Measurements from ENCODE around the gene ISM2. TPM values are rescaled to one million over a fixed set of nuclear protein-coding genes. Genes with fewer than 3 reads are reported as not detected.

Gene ISM2
- total and polyA plus RNA-seq, 10 of the 15 experiments (the other 5 are each of a cell fraction or from before 2014, with no cell fraction given): 0.03 TPM; not detected in 9

DNA sequence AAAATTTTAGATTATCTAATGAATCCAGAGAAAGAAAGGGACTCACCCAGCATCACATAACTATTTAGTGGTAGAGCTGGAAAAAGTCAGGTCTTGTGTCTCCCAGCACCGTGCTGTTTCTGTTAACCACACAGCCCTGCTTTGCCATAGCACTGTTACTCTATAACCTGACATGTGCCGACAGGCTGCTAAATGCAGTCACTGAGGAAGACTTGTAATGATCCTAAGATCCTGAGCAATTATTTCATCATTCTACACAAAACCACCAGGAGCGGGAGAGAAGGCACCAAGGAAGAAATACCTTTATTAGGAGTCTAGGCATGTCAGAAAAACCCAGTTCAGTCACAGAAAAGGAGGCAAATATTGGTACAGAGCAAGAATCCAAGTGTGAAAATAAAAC lies 72.2 kb downstream of the ISM2 start (continued):
- TF ChIP-seq, protein P1, sequence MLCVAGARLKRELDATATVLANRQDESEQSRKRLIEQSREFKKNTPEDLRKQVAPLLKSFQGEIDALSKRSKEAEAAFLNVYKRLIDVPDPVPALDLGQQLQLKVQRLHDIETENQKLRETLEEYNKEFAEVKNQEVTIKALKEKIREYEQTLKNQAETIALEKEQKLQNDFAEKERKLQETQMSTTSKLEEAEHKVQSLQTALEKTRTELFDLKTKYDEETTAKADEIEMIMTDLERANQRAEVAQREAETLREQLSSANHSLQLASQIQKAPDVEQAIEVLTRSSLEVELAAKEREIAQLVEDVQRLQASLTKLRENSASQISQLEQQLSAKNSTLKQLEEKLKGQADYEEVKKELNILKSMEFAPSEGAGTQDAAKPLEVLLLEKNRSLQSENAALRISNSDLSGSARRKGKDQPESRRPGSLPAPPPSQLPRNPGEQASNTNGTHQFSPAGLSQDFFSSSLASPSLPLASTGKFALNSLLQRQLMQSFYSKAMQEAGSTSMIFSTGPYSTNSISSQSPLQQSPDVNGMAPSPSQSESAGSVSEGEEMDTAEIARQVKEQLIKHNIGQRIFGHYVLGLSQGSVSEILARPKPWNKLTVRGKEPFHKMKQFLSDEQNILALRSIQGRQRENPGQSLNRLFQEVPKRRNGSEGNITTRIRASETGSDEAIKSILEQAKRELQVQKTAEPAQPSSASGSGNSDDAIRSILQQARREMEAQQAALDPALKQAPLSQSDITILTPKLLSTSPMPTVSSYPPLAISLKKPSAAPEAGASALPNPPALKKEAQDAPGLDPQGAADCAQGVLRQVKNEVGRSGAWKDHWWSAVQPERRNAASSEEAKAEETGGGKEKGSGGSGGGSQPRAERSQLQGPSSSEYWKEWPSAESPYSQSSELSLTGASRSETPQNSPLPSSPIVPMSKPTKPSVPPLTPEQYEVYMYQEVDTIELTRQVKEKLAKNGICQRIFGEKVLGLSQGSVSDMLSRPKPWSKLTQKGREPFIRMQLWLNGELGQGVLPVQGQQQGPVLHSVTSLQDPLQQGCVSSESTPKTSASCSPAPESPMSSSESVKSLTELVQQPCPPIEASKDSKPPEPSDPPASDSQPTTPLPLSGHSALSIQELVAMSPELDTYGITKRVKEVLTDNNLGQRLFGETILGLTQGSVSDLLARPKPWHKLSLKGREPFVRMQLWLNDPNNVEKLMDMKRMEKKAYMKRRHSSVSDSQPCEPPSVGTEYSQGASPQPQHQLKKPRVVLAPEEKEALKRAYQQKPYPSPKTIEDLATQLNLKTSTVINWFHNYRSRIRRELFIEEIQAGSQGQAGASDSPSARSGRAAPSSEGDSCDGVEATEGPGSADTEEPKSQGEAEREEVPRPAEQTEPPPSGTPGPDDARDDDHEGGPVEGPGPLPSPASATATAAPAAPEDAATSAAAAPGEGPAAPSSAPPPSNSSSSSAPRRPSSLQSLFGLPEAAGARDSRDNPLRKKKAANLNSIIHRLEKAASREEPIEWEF (IDR thresholded peaks at IDR 0.05; ENCODE audit: insufficient replicate concordance, low read depth, low read length): no peak

DNA sequence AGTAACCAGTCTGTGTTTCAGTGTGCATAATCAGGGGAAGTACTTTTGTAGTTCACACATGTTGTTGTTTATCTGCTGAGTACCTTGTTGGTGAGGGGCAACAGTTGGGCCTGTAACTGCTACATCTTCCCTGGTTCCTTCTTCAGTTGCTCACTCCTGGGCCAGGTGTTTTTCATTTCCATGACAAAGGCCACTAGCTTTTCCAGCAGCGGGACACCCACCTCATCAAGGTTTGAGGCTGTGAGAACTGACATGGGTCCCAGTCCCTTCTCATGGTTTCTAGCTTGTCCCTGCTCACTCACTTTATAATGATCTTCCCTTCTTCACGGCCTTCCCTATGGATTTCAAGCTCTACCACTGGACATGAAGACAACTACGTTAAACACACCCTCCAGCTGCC lies 73.8 kb downstream of the ISM2 start:
- Histone ChIP-seq H3K36me3 (ENCODE audit: control insufficient read depth in 2 of 2, insufficient read depth in 2 of 2, low read length in 1 of 2) (peaks cover 7 to 35% of the 10 kb centered on the region in 2 experiments), H2AFZ (ENCODE audit: control insufficient read depth, low read depth, low read length) (no peak overlapping the region), H3K4me1 (ENCODE audit: control insufficient read depth, insufficient read depth, low read length) (no peaks in the 10 kb centered on the region), H3K4me3 (no peak overlapping the region), H3K27me3 (replicated peaks in 1 of 2; ENCODE audit: control insufficient read depth in 2 of 2, insufficient read depth in 2 of 2, low read length in 1 of 2) (no peaks in the 10 kb centered on the region), H3K9ac (ENCODE audit: control insufficient read depth, insufficient read depth, low read length) (no peak overlapping the region), H4K20me1 (ENCODE audit: control insufficient read depth, insufficient read depth) (no peaks in the 10 kb centered on the region), H3K4me2 (ENCODE audit: control insufficient read depth, insufficient read depth) (no peak overlapping the region), H3K9me3 (replicated peaks; ENCODE audit: control insufficient read depth, insufficient read depth, low read length) (no peaks in the 10 kb centered on the region; the same call in 2 of the 3 replicates), H3K79me2 (ENCODE audit: control insufficient read depth, insufficient read depth, low read length) (no peaks in the 10 kb centered on the region), H3K27ac (ENCODE audit: control insufficient read depth, insufficient read depth) (no peak overlapping the region)
- 98% methylated on average over 3 of the region's 3 CpGs for WGBS (ENCODE audit: insufficient coverage, insufficient replicate concordance, low lambda C conversion rate, missing lambda C conversion rate)
- TF ChIP-seq SMAD5 (IDR thresholded peaks at IDR 0.05; ENCODE audit: low read depth) (no peak), SMC3 (IDR thresholded peaks at IDR 0.05; ENCODE audit: borderline replicate concordance, low read length) (no peak), TARDBP (IDR thresholded peaks at IDR 0.05; ENCODE audit: borderline replicate concordance) (no peak), HDAC2 (IDR thresholded peaks at IDR 0.05) (no peak)
- TF ChIP-seq, protein P2, sequence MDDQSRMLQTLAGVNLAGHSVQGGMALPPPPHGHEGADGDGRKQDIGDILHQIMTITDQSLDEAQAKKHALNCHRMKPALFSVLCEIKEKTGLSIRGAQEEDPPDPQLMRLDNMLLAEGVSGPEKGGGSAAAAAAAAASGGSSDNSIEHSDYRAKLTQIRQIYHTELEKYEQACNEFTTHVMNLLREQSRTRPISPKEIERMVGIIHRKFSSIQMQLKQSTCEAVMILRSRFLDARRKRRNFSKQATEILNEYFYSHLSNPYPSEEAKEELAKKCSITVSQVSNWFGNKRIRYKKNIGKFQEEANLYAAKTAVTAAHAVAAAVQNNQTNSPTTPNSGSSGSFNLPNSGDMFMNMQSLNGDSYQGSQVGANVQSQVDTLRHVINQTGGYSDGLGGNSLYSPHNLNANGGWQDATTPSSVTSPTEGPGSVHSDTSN (IDR thresholded peaks at IDR 0.05; ENCODE audit: insufficient replicate concordance, low read depth, low read length): no peak
- no TSS peak for BruUV-seq (replicated peaks)
- no peak for FAIRE-seq
- in situ Hi-C loops (cut with MboI) (no loop called here), intact Hi-C loops (cut with micrococcal nuclease; ENCODE audit: unreplicated experiment) (no loop called here)
- ChIA-PET SMC1A (ENCODE audit: uncharacterized antibody, unreplicated experiment) (interaction anchor here (0.7 kb wide), 1 partner anchor 118 kb away, joined by 3 read pairs; no protein-coding TSS in a partner anchor), RAD21 (ENCODE audit: unreplicated experiment) (no interaction called here), CTCF (no interaction called here), POLR2A (no interaction called here)
- DNase-seq (ENCODE audit: low read depth, low spot score): no peak
- no peak for ATAC-seq

Small RNA genes lying within 50 kb of the gene (small RNA-seq; reads per million reads assigned to genes)
- gene RF00404 (not detected), gene RN7SL587P (not detected)

Other genes starting within 250 kb of the ISM2 start
Only the 7 nearest of the 11 such genes appear.
- gene GSTZ1, start 177.8 kb downstream of the ISM2 start, total RNA-seq (2014; rRNA removed): 33.4 and 38.7 TPM in 2 replicates
- gene GSTZ1, start 177.8 kb downstream of the ISM2 start, total RNA-seq (2014; rRNA removed; fragmentation: Illumina TruSeq; extraction: Trizol): 33.3 and 33.7 TPM in 2 replicates
- 24.9 and 26.9 TPM in 2 replicates for gene GSTZ1, start 177.8 kb downstream of the ISM2 start, total RNA-seq (2021)
- gene GSTZ1, start 177.8 kb downstream of the ISM2 start, polyA plus RNA-seq (2011; rRNA removed): 8.6 and 21.4 TPM in 2 replicates
- 25.5 and 34.7 TPM in 2 replicates for gene GSTZ1, start 177.8 kb downstream of the ISM2 start, polyA plus RNA-seq (2014; fragmentation: Illumina TruSeq; extraction: Trizol)
- 10 to 100 TPM; 17.9 to 25.4 TPM for gene GSTZ1, start 177.8 kb downstream of the ISM2 start, polyA plus RNA-seq (2014; fragmentation: Nextera tagmentation; extraction: Ambion mirVana)
- 28.3 and 30.5 TPM in 2 replicates for gene GSTZ1, start 177.8 kb downstream of the ISM2 start, polyA plus RNA-seq (2014; rRNA removed)
- 10 to 100 TPM; 27.4 to 33.5 TPM for gene GSTZ1, start 177.8 kb downstream of the ISM2 start, polyA plus RNA-seq (2016; fragmentation: Nextera tagmentation; extraction: Ambion mirVana)
- 29.7 and 36.2 TPM in 2 replicates for gene TMED8, start 121.7 kb downstream of the ISM2 start, total RNA-seq (2014; rRNA removed)
- 34.2 and 35.8 TPM in 2 replicates for gene TMED8, start 121.7 kb downstream of the ISM2 start, total RNA-seq (2014; rRNA removed; fragmentation: Illumina TruSeq; extraction: Trizol)
- gene TMED8, start 121.7 kb downstream of the ISM2 start, total RNA-seq (2021): 31.9 and 32.9 TPM in 2 replicates
- 39.1 and 52.7 TPM in 2 replicates for gene TMED8, start 121.7 kb downstream of the ISM2 start, polyA plus RNA-seq (2011; rRNA removed)
- gene TMED8, start 121.7 kb downstream of the ISM2 start, polyA plus RNA-seq (2014; fragmentation: Illumina TruSeq; extraction: Trizol): 33.0 and 39.6 TPM in 2 replicates
- 1 to 10 TPM; 7.3 to 7.4 TPM for gene TMED8, start 121.7 kb downstream of the ISM2 start, polyA plus RNA-seq (2014; fragmentation: Nextera tagmentation; extraction: Ambion mirVana)
- gene TMED8, start 121.7 kb downstream of the ISM2 start, polyA plus RNA-seq (2014; rRNA removed): 21.1 and 22.5 TPM in 2 replicates
- gene TMED8, start 121.7 kb downstream of the ISM2 start, polyA plus RNA-seq (2016; fragmentation: Nextera tagmentation; extraction: Ambion mirVana): 10 to 100 TPM; 17.8 to 18.9 TPM
- 0.27 and 0.96 TPM in 2 replicates for gene SAMD15, start 121.4 kb downstream of the ISM2 start, total RNA-seq (2014; rRNA removed)
- gene SAMD15, start 121.4 kb downstream of the ISM2 start, total RNA-seq (2014; rRNA removed; fragmentation: Illumina TruSeq; extraction: Trizol): 0.98 and 1.9 TPM in 2 replicates
- gene SAMD15, start 121.4 kb downstream of the ISM2 start, total RNA-seq (2021): 0.74 and 1.1 TPM in 2 replicates
- gene SAMD15, start 121.4 kb downstream of the ISM2 start, polyA plus RNA-seq (2011; rRNA removed): 0.33 and 1.1 TPM in 2 replicates
- 0.78 and 1.1 TPM in 2 replicates for gene SAMD15, start 121.4 kb downstream of the ISM2 start, polyA plus RNA-seq (2014; fragmentation: Illumina TruSeq; extraction: Trizol)
- under 1 TPM; 0.63 to 0.93 TPM for gene SAMD15, start 121.4 kb downstream of the ISM2 start, polyA plus RNA-seq (2014; fragmentation: Nextera tagmentation; extraction: Ambion mirVana)
- gene SAMD15, start 121.4 kb downstream of the ISM2 start, polyA plus RNA-seq (2014; rRNA removed): 0.38 and 2.0 TPM in 2 replicates
- gene SAMD15, start 121.4 kb downstream of the ISM2 start, polyA plus RNA-seq (2016; fragmentation: Nextera tagmentation; extraction: Ambion mirVana): 1 to 10 TPM; 1.2 to 1.5 TPM
- 0.11 and 0.17 TPM in 2 replicates for gene NOXRED1, start 75.3 kb downstream of the ISM2 start, total RNA-seq (2014; rRNA removed)
- gene NOXRED1, start 75.3 kb downstream of the ISM2 start, total RNA-seq (2014; rRNA removed; fragmentation: Illumina TruSeq; extraction: Trizol): 0.13 and 0.14 TPM in 2 replicates
- 0.21 and 0.45 TPM in 2 replicates for gene NOXRED1, start 75.3 kb downstream of the ISM2 start, total RNA-seq (2021)
- 0.62 and 0.98 TPM in 2 replicates for gene NOXRED1, start 75.3 kb downstream of the ISM2 start, polyA plus RNA-seq (2011; rRNA removed)
- 0.21 and 0.22 TPM in 2 replicates for gene NOXRED1, start 75.3 kb downstream of the ISM2 start, polyA plus RNA-seq (2014; fragmentation: Illumina TruSeq; extraction: Trizol)
- under 1 TPM; 0.07 to 0.14 TPM for gene NOXRED1, start 75.3 kb downstream of the ISM2 start, polyA plus RNA-seq (2014; fragmentation: Nextera tagmentation; extraction: Ambion mirVana)
- gene NOXRED1, start 75.3 kb downstream of the ISM2 start, polyA plus RNA-seq (2014; rRNA removed): 0.10 TPM in 1 of 2 replicates, not detected in the other
- under 1 TPM; 0.06 to 0.13 TPM for gene NOXRED1, start 75.3 kb downstream of the ISM2 start, polyA plus RNA-seq (2016; fragmentation: Nextera tagmentation; extraction: Ambion mirVana)
- gene VIPAS39, start 41.2 kb downstream of the ISM2 start, total RNA-seq (2014; rRNA removed): 18.6 and 27.3 TPM in 2 replicates
- 18.8 and 21.7 TPM in 2 replicates for gene VIPAS39, start 41.2 kb downstream of the ISM2 start, total RNA-seq (2014; rRNA removed; fragmentation: Illumina TruSeq; extraction: Trizol)
- gene VIPAS39, start 41.2 kb downstream of the ISM2 start, total RNA-seq (2021): 16.3 and 18.3 TPM in 2 replicates
- 38.4 and 38.8 TPM in 2 replicates for gene VIPAS39, start 41.2 kb downstream of the ISM2 start, polyA plus RNA-seq (2011; rRNA removed)
- 27.8 and 44.8 TPM in 2 replicates for gene VIPAS39, start 41.2 kb downstream of the ISM2 start, polyA plus RNA-seq (2014; fragmentation: Illumina TruSeq; extraction: Trizol)
- 10 to 100 TPM in 1 of 2 experiments, 1 to 10 TPM in 1; 6.7 to 10.5 TPM for gene VIPAS39, start 41.2 kb downstream of the ISM2 start, polyA plus RNA-seq (2014; fragmentation: Nextera tagmentation; extraction: Ambion mirVana)
- 16.4 and 18.6 TPM in 2 replicates for gene VIPAS39, start 41.2 kb downstream of the ISM2 start, polyA plus RNA-seq (2014; rRNA removed)
- 10 to 100 TPM; 15.1 to 18.0 TPM for gene VIPAS39, start 41.2 kb downstream of the ISM2 start, polyA plus RNA-seq (2016; fragmentation: Nextera tagmentation; extraction: Ambion mirVana)
- gene AHSA1, start 40.7 kb downstream of the ISM2 start, total RNA-seq (2014; rRNA removed): 151 and 175 TPM in 2 replicates
- gene AHSA1, start 40.7 kb downstream of the ISM2 start, total RNA-seq (2014; rRNA removed; fragmentation: Illumina TruSeq; extraction: Trizol): 211 and 243 TPM in 2 replicates
- gene AHSA1, start 40.7 kb downstream of the ISM2 start, total RNA-seq (2021): 165 and 174 TPM in 2 replicates
- 194 and 197 TPM in 2 replicates for gene AHSA1, start 40.7 kb downstream of the ISM2 start, polyA plus RNA-seq (2011; rRNA removed)
- gene AHSA1, start 40.7 kb downstream of the ISM2 start, polyA plus RNA-seq (2014; fragmentation: Illumina TruSeq; extraction: Trizol): 295 and 366 TPM in 2 replicates
- gene AHSA1, start 40.7 kb downstream of the ISM2 start, polyA plus RNA-seq (2014; fragmentation: Nextera tagmentation; extraction: Ambion mirVana): 10 to 100 TPM; 51.8 to 98.3 TPM
- 201 and 205 TPM in 2 replicates for gene AHSA1, start 40.7 kb downstream of the ISM2 start, polyA plus RNA-seq (2014; rRNA removed)
- 100 to 1,000 TPM; 252 to 261 TPM for gene AHSA1, start 40.7 kb downstream of the ISM2 start, polyA plus RNA-seq (2016; fragmentation: Nextera tagmentation; extraction: Ambion mirVana)
- gene SPTLC2, start 117.8 kb upstream of the ISM2 start, total RNA-seq (2014; rRNA removed): 17.6 and 21.7 TPM in 2 replicates
- 25.2 and 25.3 TPM in 2 replicates for gene SPTLC2, start 117.8 kb upstream of the ISM2 start, total RNA-seq (2014; rRNA removed; fragmentation: Illumina TruSeq; extraction: Trizol)
- gene SPTLC2, start 117.8 kb upstream of the ISM2 start, total RNA-seq (2021): 32.5 and 35.1 TPM in 2 replicates
- 25.2 and 32.5 TPM in 2 replicates for gene SPTLC2, start 117.8 kb upstream of the ISM2 start, polyA plus RNA-seq (2011; rRNA removed)
- 18.8 and 25.0 TPM in 2 replicates for gene SPTLC2, start 117.8 kb upstream of the ISM2 start, polyA plus RNA-seq (2014; fragmentation: Illumina TruSeq; extraction: Trizol)
- gene SPTLC2, start 117.8 kb upstream of the ISM2 start, polyA plus RNA-seq (2014; fragmentation: Nextera tagmentation; extraction: Ambion mirVana): 1 to 10 TPM; 6.9 to 7.3 TPM
- 11.3 and 14.1 TPM in 2 replicates for gene SPTLC2, start 117.8 kb upstream of the ISM2 start, polyA plus RNA-seq (2014; rRNA removed)
- gene SPTLC2, start 117.8 kb upstream of the ISM2 start, polyA plus RNA-seq (2016; fragmentation: Nextera tagmentation; extraction: Ambion mirVana): 10 to 100 TPM; 20.7 to 26.2 TPM